ENCODE data around the gene CASZ1. TPM values are rescaled to one million over a fixed set of nuclear protein-coding genes. Genes with fewer than 3 reads are reported as not detected.

Gene CASZ1
- total and polyA plus RNA-seq, 10 of the 15 experiments (the other 5 are each of a cell fraction or from before 2014, with no cell fraction given): 0.52 to 9.8 (median 3.7) TPM

- H3K9ac ChIP-seq (ENCODE audit: control insufficient read depth, insufficient read depth, low read length): no peak overlapping the region
- RAD21 ChIA-PET (ENCODE audit: unreplicated experiment): no interaction called here
- TF ChIP-seq ZNF592 (IDR thresholded peaks at IDR 0.05) (no peak), IRF3 (IDR thresholded peaks at IDR 0.05) (no peak), EGR1 (IDR thresholded peaks at IDR 0.05; ENCODE audit: borderline replicate concordance in 1 of 2, low read depth in 2 of 2, low read length in 2 of 2) (no peak), NFIC (IDR thresholded peaks at IDR 0.05; ENCODE audit: low read depth, low read length) (no peak), CTCF (IDR thresholded peaks at IDR 0.05 in 2 of 3, conservative IDR thresholded peaks at IDR 0.05 in 1 of 3; ENCODE audit: control insufficient read depth in 2 of 3, extremely low read depth in 1 of 3, insufficient read depth in 1 of 3, low read depth in 3 of 3, low read length in 3 of 3) (no peak), FOXK2 (IDR thresholded peaks at IDR 0.05) (no peak), ZNF217 (IDR thresholded peaks at IDR 0.05) (no peak)
- no peaks in the 10 kb centered on the region for H3K27me3 ChIP-seq (replicated peaks in 1 of 2; ENCODE audit: control insufficient read depth in 2 of 2, insufficient read depth in 2 of 2, low read length in 1 of 2)
- H4K20me1 ChIP-seq (ENCODE audit: control insufficient read depth, insufficient read depth): no peaks in the 10 kb centered on the region
- CTCF ChIA-PET: no interaction called here
- ATAC-seq (no peak), FAIRE-seq (no peak), DNase-seq (ENCODE audit: low read depth, low spot score) (no peak)
- no peaks in the 10 kb centered on the region for H3K4me1 ChIP-seq (ENCODE audit: control insufficient read depth, insufficient read depth, low read length)
- no peak overlapping the region for H3K4me3 ChIP-seq
- H3K79me2 ChIP-seq (ENCODE audit: control insufficient read depth, insufficient read depth, low read length): no peaks in the 10 kb centered on the region
- no TSS peak for BruUV-seq (replicated peaks)
- 74% methylated on average over 18 of the region's 18 CpGs for WGBS (ENCODE audit: insufficient coverage, insufficient replicate concordance, low lambda C conversion rate, missing lambda C conversion rate)
- H2AFZ ChIP-seq (ENCODE audit: control insufficient read depth, low read depth, low read length): no peak overlapping the region
- H3K9me3 ChIP-seq (replicated peaks; ENCODE audit: control insufficient read depth, insufficient read depth, low read length): no peaks in the 10 kb centered on the region
- POLR2A ChIA-PET: no interaction called here
- intact Hi-C loops (cut with micrococcal nuclease; ENCODE audit: unreplicated experiment): no loop called here
- no peak overlapping the region for H3K27ac ChIP-seq (ENCODE audit: control insufficient read depth, insufficient read depth)
- H3K4me2 ChIP-seq (ENCODE audit: control insufficient read depth, insufficient read depth): no peak overlapping the region
- H3K36me3 ChIP-seq (ENCODE audit: control insufficient read depth in 2 of 2, insufficient read depth in 2 of 2, low read length in 1 of 2): no peaks in the 10 kb centered on the region
- SMC1A ChIA-PET (ENCODE audit: uncharacterized antibody, unreplicated experiment): no interaction called here
- in situ Hi-C loops (cut with MboI): no loop called here
Observed at GRCh38 chr1:10671090-10671489, 125.4 kb downstream of the CASZ1 start.
